ENCODE data around the gene UBASH3A.

Gene UBASH3A

GRCh38 chr21:42459546-42460215, 56.0 kb downstream of the UBASH3A start:
- TF ChIP-seq ZFX (IDR thresholded peaks at IDR 0.05), result no peak
- no peak for TF ChIP-seq CTCF (conservative IDR thresholded peaks at IDR 0.05)
- peak overlapping the region; percentile 1; the same call in 1 of the 2 replicates for H3K27ac ChIP-seq

- TF ChIP-seq ZFX (IDR thresholded peaks at IDR 0.05) (no peak), CTCF (conservative IDR thresholded peaks at IDR 0.05) (no peak)
- H3K27ac ChIP-seq, result 0 out of 2 replicates have a peak overlapping the region, but pooled peaks have one; percentile 6
Measured at GRCh38 chr21:42460391-42461184, 56.9 kb downstream of the UBASH3A start.

GRCh38 chr21:42461185-42461520, 57.5 kb downstream of the UBASH3A start:
- TF ChIP-seq ZFX (IDR thresholded peaks at IDR 0.05) (no peak), CTCF (conservative IDR thresholded peaks at IDR 0.05) (no peak)
- no peak overlapping the region for H3K27ac ChIP-seq

- peak overlapping the region; percentile 50 for H3K27ac ChIP-seq
- no peak for TF ChIP-seq CTCF (conservative IDR thresholded peaks at IDR 0.05)
- no peak for TF ChIP-seq ZFX (IDR thresholded peaks at IDR 0.05)
Measured at GRCh38 chr21:42461881-42462877, 58.5 kb downstream of the UBASH3A start.

- H3K27ac ChIP-seq, result peak overlapping the region; percentile 51
- TF ChIP-seq CTCF (conservative IDR thresholded peaks at IDR 0.05) (no peak), ZFX (IDR thresholded peaks at IDR 0.05) (no peak)
Measured at GRCh38 chr21:42463861-42464515, 60.3 kb downstream of the UBASH3A start.

- H3K27ac ChIP-seq, result no peak overlapping the region
- TF ChIP-seq ZFX (IDR thresholded peaks at IDR 0.05) (no peak), CTCF (conservative IDR thresholded peaks at IDR 0.05) (no peak)
Measured at GRCh38 chr21:42465008-42465802, 61.5 kb downstream of the UBASH3A start.
